Measurements from ENCODE around the gene GPR143. TPM values are rescaled to one million over a fixed set of nuclear protein-coding genes. Genes with fewer than 3 reads are reported as not detected.
A peak's percentile ranks its signal among the peaks of the same experiment; 100 is the strongest.

Gene GPR143
- total and polyA plus RNA-seq, 9 of the 15 experiments (the other 6 are each of a cell fraction or from before 2014, with no cell fraction given): not detected

DNA sequence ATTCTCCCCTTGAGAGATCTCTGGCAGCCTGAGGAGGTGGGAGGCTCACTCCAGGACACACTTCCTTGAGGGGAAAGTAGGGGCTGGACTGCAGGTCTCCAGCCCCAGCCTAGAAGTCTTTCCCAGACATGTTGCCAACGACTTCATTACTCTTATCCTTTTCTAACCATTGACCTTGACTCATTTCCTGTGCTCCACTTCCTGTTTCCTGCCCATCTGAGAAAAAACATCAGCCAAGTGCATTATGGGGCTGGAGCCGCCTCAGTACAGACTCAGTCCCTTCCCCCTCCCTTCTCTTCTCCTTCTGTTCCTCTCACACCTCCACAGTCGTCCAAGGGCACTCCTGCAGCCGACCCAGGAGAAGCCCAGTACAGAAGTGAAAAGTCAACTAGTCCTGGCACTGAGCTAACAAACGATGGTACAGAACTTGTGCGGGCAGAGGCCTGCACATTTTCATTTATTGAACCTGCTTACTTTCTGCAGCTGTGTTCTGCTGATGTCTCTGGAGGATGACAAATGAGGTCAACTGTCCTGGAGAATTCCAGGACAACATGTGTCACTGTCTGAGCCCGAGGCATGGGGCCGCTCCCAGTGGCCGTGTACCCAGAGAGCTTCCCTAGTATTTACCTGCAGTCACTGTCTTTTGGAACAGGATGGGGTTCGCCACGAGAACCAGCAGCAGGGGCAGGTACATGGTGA is 20.1 kb downstream of the GPR143 start (continued):
- TF ChIP-seq, protein P1, sequence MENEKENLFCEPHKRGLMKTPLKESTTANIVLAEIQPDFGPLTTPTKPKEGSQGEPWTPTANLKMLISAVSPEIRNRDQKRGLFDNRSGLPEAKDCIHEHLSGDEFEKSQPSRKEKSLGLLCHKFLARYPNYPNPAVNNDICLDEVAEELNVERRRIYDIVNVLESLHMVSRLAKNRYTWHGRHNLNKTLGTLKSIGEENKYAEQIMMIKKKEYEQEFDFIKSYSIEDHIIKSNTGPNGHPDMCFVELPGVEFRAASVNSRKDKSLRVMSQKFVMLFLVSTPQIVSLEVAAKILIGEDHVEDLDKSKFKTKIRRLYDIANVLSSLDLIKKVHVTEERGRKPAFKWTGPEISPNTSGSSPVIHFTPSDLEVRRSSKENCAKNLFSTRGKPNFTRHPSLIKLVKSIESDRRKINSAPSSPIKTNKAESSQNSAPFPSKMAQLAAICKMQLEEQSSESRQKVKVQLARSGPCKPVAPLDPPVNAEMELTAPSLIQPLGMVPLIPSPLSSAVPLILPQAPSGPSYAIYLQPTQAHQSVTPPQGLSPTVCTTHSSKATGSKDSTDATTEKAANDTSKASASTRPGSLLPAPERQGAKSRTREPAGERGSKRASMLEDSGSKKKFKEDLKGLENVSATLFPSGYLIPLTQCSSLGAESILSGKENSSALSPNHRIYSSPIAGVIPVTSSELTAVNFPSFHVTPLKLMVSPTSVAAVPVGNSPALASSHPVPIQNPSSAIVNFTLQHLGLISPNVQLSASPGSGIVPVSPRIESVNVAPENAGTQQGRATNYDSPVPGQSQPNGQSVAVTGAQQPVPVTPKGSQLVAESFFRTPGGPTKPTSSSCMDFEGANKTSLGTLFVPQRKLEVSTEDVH (IDR thresholded peaks at IDR 0.05; ENCODE audit: low read depth, partially characterized antibody): no peak
- TF ChIP-seq ESRRA (IDR thresholded peaks at IDR 0.05; ENCODE audit: borderline replicate concordance, low read depth): 0 out of 2 replicates have a peak, but pooled peaks have one; percentile 21

DNA sequence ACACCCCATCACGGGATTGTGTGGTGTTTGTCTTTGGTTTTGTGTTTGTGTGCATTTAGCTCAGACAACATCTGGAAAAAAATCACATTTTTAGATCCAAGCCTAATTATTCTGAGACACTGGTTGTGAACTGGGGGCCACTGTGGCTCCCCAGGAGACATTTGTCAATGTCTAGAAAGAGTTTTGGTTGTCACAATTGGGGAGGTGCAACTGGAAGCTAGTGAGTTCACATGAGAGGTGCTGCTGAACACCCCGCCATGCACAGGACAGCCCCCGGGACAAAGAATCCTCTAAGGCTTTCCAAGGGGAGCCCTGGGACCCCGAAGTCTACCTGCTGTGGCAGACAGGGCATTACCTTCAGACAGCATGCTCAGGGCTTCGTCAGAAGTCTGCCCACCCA is 26.5 kb downstream of the GPR143 start:
- in situ Hi-C loops (cut with MboI): no loop called here
- Histone ChIP-seq H3K27me3 (ENCODE audit: control insufficient read depth in 2 of 2, insufficient read depth in 2 of 2, low read length in 2 of 2) (no peaks in the 10 kb centered on the region), H4K20me1 (replicated peaks; ENCODE audit: control insufficient read depth, insufficient read depth, low read length) (no peaks in the 10 kb centered on the region), H3K4me3 (no peak overlapping the region), H3K36me3 (ENCODE audit: control insufficient read depth, insufficient read depth, low read length) (no peaks in the 10 kb centered on the region), H3K9me3 (replicated peaks; ENCODE audit: control insufficient read depth, insufficient read depth, low read depth, low read length) (no peaks in the 10 kb centered on the region), H3K9ac (ENCODE audit: insufficient read depth in 1 of 2, low read depth in 2 of 2, low read length in 2 of 2) (no peak overlapping the region), H3K9me1 (ENCODE audit: control insufficient read depth, insufficient read depth, low read length) (no peaks in the 10 kb centered on the region), H3K79me2 (ENCODE audit: control insufficient read depth, insufficient read depth, low read length) (no peaks in the 10 kb centered on the region), H3K4me2 (ENCODE audit: insufficient read depth, low read length) (no peak overlapping the region), H3K4me1 (replicated peaks in 1 of 2; ENCODE audit: control insufficient read depth in 2 of 2, insufficient read depth in 2 of 2, low read length in 2 of 2) (no peaks in the 10 kb centered on the region), H3K27ac (ENCODE audit: extremely low read depth, low read depth, low read length) (no peak overlapping the region), H2AFZ (ENCODE audit: low read depth, low read length) (no peak overlapping the region)
- BruUV-seq (replicated peaks): no TSS peak
- ChIA-PET CTCF (ENCODE audit: low intra/inter-chr PET ratio) (no interaction called here), POLR2A (no interaction called here)
- FAIRE-seq: no peak
- WGBS (ENCODE audit: insufficient coverage, low coverage, missing lambda C conversion rate): 0% methylated on average over 4 of the region's 5 CpGs
- TF ChIP-seq RFX1 (IDR thresholded peaks at IDR 0.05): no peak
- DNase-seq (ENCODE audit: extremely low read depth in 1 of 4, low spot score in 3 of 4): no peak
- intact Hi-C loops (cut with micrococcal nuclease): no loop called here
- no peak for ATAC-seq
